Activated gamma-delta T cell treated with anti-CD3 and anti-CD28 coated beads, Interleukin-2, amount 50 U/mL, for 16 hours (primary cell): Measurements from ENCODE around the gene DPF3.

Experiments used
- DNase-seq: peaks from one replicate; pipeline ENCODE4 v3.0.0-alpha.2; 2020; ENCODE audit warnings: low read depth

The DPF3 gene

GRCh38 chr14:72597252-72598233 is 296.4 kb downstream of the DPF3 start:
- DNase-seq, result no peak

GRCh38 chr14:72595152-72595862 is 298.6 kb downstream of the DPF3 start:
- no peak for DNase-seq

GRCh38 chr14:72594099-72594901 is 299.6 kb downstream of the DPF3 start:
- peak; percentile 26 for DNase-seq

GRCh38 chr14:72591391-72591790 is 302.5 kb downstream of the DPF3 start:
- no peak for DNase-seq

- no peak for DNase-seq
Observed at GRCh38 chr14:72590577-72590976, 303.3 kb downstream of the DPF3 start.

- DNase-seq, result no peak
Observed at GRCh38 chr14:72589652-72590051, 304.2 kb downstream of the DPF3 start.

GRCh38 chr14:72588521-72588920 is 305.4 kb downstream of the DPF3 start:
- no peak for DNase-seq

GRCh38 chr14:72583316-72584272 is 310.3 kb downstream of the DPF3 start:
- no peak for DNase-seq

GRCh38 chr14:72582582-72582981 is 311.3 kb downstream of the DPF3 start:
- no peak for DNase-seq

GRCh38 chr14:72578514-72578913 is 315.4 kb downstream of the DPF3 start:
- DNase-seq, result no peak

- DNase-seq, result no peak
Observed at GRCh38 chr14:72577521-72577920, 316.4 kb downstream of the DPF3 start.

- DNase-seq, result no peak
Observed at GRCh38 chr14:72576258-72576657, 317.6 kb downstream of the DPF3 start.

- no peak for DNase-seq
Observed at GRCh38 chr14:72574715-72575114, 319.2 kb downstream of the DPF3 start.

GRCh38 chr14:72573725-72574417 is 320.0 kb downstream of the DPF3 start:
- no peak for DNase-seq
